Activated T-helper 1 cell treated with anti-CD3 and anti-CD28 coated beads, Interleukin-12 subunit alpha, Interleukin-12 subunit beta, Interleukin-2, Interleukin-4 antibody, amounts not matched to agents 30 ng/mL and 10 ng/mL and 1 ng/mL, durations not matched to agents 14 hours and 24 hours and 36 hours (primary cell): ENCODE results near the gene PSME1. TPM values are rescaled to one million over a fixed set of nuclear protein-coding genes. Genes with fewer than 3 reads are reported as not detected.
A peak's percentile ranks its signal among the peaks of the same experiment; 100 is the strongest.

Source experiments
- DNase-seq: peaks from one replicate; pipeline ENCODE4 v3.0.0; 2021; ENCODE audit warnings: low spot score
- H3K27ac Mint-ChIP-seq: one replicate; pipeline ENCODE4 v1.8.0; 2021; ENCODE audit warnings: mild to moderate bottlenecking, mixed read lengths
- H3K27me3 Mint-ChIP-seq: one replicate; pipeline ENCODE4 v1.8.0; 2022; ENCODE audit warnings: mild to moderate bottlenecking, moderate library complexity, mixed read lengths; ENCODE audit not compliant: insufficient read depth
- H3K36me3 Mint-ChIP-seq: one replicate; pipeline ENCODE4 v1.8.0; 2021; ENCODE audit warnings: low read depth, mixed read lengths
- H3K4me1 Mint-ChIP-seq: one replicate; pipeline ENCODE4 v1.8.0; 2021; ENCODE audit warnings: low read depth, mixed read lengths
- H3K4me3 Mint-ChIP-seq: one replicate; pipeline ENCODE4 v1.8.0; 2021; ENCODE audit warnings: mild to moderate bottlenecking, moderate library complexity, mixed read lengths
- H3K9me3 Mint-ChIP-seq: one replicate; pipeline ENCODE4 v1.8.0; 2021; ENCODE audit warnings: mixed read lengths
- intact Hi-C: fragments of 100-400 bp; cut with micrococcal nuclease; formaldehyde crosslinking; loops from one replicate; pipeline ENCODE4 v1.15.1; 2024
- total RNA-seq: library from RNA; stranded (reverse); gene quantifications from 2 replicates; pipeline ENCODE4 v1.2.3, GENCODE V29; 2022

PSME1 gene
- total RNA-seq, 1 donor from 2014 or later = 291 TPM

- Mint-ChIP-seq H3K36me3 (peaks cover 5% of the 10 kb centered on the region), H3K9me3 (no peaks in the 10 kb centered on the region), H3K27me3 (no peaks in the 10 kb centered on the region), H3K4me3 (no peak overlapping the region), H3K4me1 (peaks cover 35% of the 10 kb centered on the region), H3K27ac (no peak overlapping the region)
- no peak for DNase-seq
- intact Hi-C loops = loop anchor here (5.0 to 10.0 kb wide), 4 partner anchors 332 to 786 kb away; partner anchors contain the start of genes NGDN, PABPN1, SDR39U1 and THTPA
These were observed 25.5 kb upstream of the PSME1 start for GRCh38 chr14:24110523-24110922.

- Mint-ChIP-seq H3K36me3 (peaks cover 22% of the 10 kb centered on the region), H3K27ac (peak overlapping the region; percentile 98), H3K4me1 (peaks cover 42% of the 10 kb centered on the region), H3K4me3 (peak overlapping the region; percentile 99), H3K27me3 (no peaks in the 10 kb centered on the region), H3K9me3 (no peaks in the 10 kb centered on the region)
- intact Hi-C loops = loop anchor here (5.0 to 10.0 kb wide), 4 partner anchors 329 to 789 kb away; partner anchors contain the start of genes NGDN, PABPN1, SDR39U1 and THTPA
- DNase-seq = no peak
These were observed 22.6 kb upstream of the PSME1 start for GRCh38 chr14:24113379-24113800.

- no peaks in the 10 kb centered on the region for H3K9me3 Mint-ChIP-seq
- H3K36me3 Mint-ChIP-seq = peaks cover 26% of the 10 kb centered on the region
- peak overlapping the region; percentile 98 for H3K27ac Mint-ChIP-seq
- H3K27me3 Mint-ChIP-seq = no peaks in the 10 kb centered on the region
- DNase-seq = peak; percentile 76
- intact Hi-C loops = loop anchor here (1.0 to 10.0 kb wide), 13 partner anchors 20 to 789 kb away; partner anchors contain the start of genes CHMP4A, DHRS4L2, EMC9 and NGDN
- H3K4me3 Mint-ChIP-seq = peak overlapping the region; percentile 99
- H3K4me1 Mint-ChIP-seq = peaks cover 36% of the 10 kb centered on the region
These were observed 22.0 kb upstream of the PSME1 start for GRCh38 chr14:24113801-24114531.

GRCh38 chr14:24114532-24115421 lies 21.2 kb upstream of the PSME1 start, which contains the start of the genes DCAF11 and NRL:
Gene DCAF11, plus strand, starts transcription at chr14:24114777. Its CDS starts 818 bp downstream, at chr14:24115595.
Gene NRL, minus strand, starts transcription at chr14:24114949. Its CDS starts 32,101 bp downstream, at chr14:24082848.
- H3K27me3 Mint-ChIP-seq = no peaks in the 10 kb centered on the region
- H3K4me1 Mint-ChIP-seq = peaks cover 34% of the 10 kb centered on the region
- DNase-seq = peak; percentile 98
- intact Hi-C loops = loop anchor here (1.0 to 10.0 kb wide), 18 partner anchors 20 to 790 kb away; partner anchors contain the start of genes CHMP4A, DHRS1, DHRS4L2 and EMC9
- peaks cover 33% of the 10 kb centered on the region for H3K36me3 Mint-ChIP-seq
- peak within 1 kb of the TSS; percentile 98 for H3K27ac Mint-ChIP-seq
- H3K4me3 Mint-ChIP-seq = peak within 1 kb of the TSS; percentile 99
- no peaks in the 10 kb centered on the region for H3K9me3 Mint-ChIP-seq

GRCh38 chr14:24115422-24116127 lies 20.4 kb upstream of the PSME1 start:
- no peaks in the 10 kb centered on the region for H3K9me3 Mint-ChIP-seq
- peak overlapping the region; percentile 99 for H3K4me3 Mint-ChIP-seq
- peaks cover 34% of the 10 kb centered on the region for H3K4me1 Mint-ChIP-seq
- H3K27ac Mint-ChIP-seq = peak overlapping the region; percentile 98
- no peak for DNase-seq
- H3K36me3 Mint-ChIP-seq = peaks cover 33% of the 10 kb centered on the region
- intact Hi-C loops = loop anchor here (1.0 to 10.0 kb wide), 7 partner anchors 21 to 791 kb away; partner anchors contain the start of genes DHRS1, GMPR2, IPO4 and IRF9
- H3K27me3 Mint-ChIP-seq = no peaks in the 10 kb centered on the region

- Mint-ChIP-seq H3K27me3 (no peaks in the 10 kb centered on the region), H3K9me3 (no peaks in the 10 kb centered on the region), H3K4me1 (peaks cover 34% of the 10 kb centered on the region), H3K4me3 (peak overlapping the region; percentile 99), H3K27ac (peak overlapping the region; percentile 98), H3K36me3 (peaks cover 39% of the 10 kb centered on the region)
- DNase-seq = no peak
- intact Hi-C loops = loop anchor here (10.0 kb wide), 2 partner anchors 651 to 791 kb away; partner anchors contain the start of genes NGDN and PABPN1
These were observed 19.7 kb upstream of the PSME1 start for GRCh38 chr14:24116128-24116814.

- Mint-ChIP-seq H3K4me1 (peaks cover 34% of the 10 kb centered on the region), H3K27me3 (no peaks in the 10 kb centered on the region), H3K9me3 (no peaks in the 10 kb centered on the region), H3K27ac (no peak overlapping the region), H3K36me3 (peaks cover 42% of the 10 kb centered on the region), H3K4me3 (peak overlapping the region; percentile 99)
- intact Hi-C loops = loop anchor here (10.0 kb wide), 2 partner anchors 652 to 792 kb away; partner anchors contain the start of genes NGDN and PABPN1
- no peak for DNase-seq
These were observed 18.8 kb upstream of the PSME1 start for GRCh38 chr14:24117179-24117578.

- peaks cover 60% of the 10 kb centered on the region for H3K36me3 Mint-ChIP-seq
- no peak overlapping the region for H3K27ac Mint-ChIP-seq
- H3K4me3 Mint-ChIP-seq = no peak overlapping the region
- peaks cover 28% of the 10 kb centered on the region for H3K4me1 Mint-ChIP-seq
- H3K9me3 Mint-ChIP-seq = no peaks in the 10 kb centered on the region
- intact Hi-C loops = loop anchor here (10.0 kb wide), 2 partner anchors 655 to 795 kb away; partner anchors contain the start of genes NGDN and PABPN1
- no peaks in the 10 kb centered on the region for H3K27me3 Mint-ChIP-seq
- DNase-seq = no peak
These were observed 16.3 kb upstream of the PSME1 start for GRCh38 chr14:24119691-24120090.

- no peak overlapping the region for H3K4me3 Mint-ChIP-seq
These were observed 14.8 kb upstream of the PSME1 start for GRCh38 chr14:24121210-24121609.

GRCh38 chr14:24122416-24122815 lies 13.6 kb upstream of the PSME1 start:
- Mint-ChIP-seq H3K36me3 (peaks cover 53% of the 10 kb centered on the region), H3K27ac (no peak overlapping the region), H3K9me3 (no peaks in the 10 kb centered on the region), H3K27me3 (no peaks in the 10 kb centered on the region), H3K4me1 (peaks cover 7% of the 10 kb centered on the region), H3K4me3 (no peak overlapping the region)
- intact Hi-C loops = no loop called here
- DNase-seq = no peak

More at GRCh38 chr14:24121210-24121609, 14.8 kb upstream of the PSME1 start:
- Mint-ChIP-seq H3K36me3 (peaks cover 57% of the 10 kb centered on the region), H3K4me1 (peaks cover 16% of the 10 kb centered on the region), H3K9me3 (no peaks in the 10 kb centered on the region), H3K27me3 (no peaks in the 10 kb centered on the region), H3K27ac (no peak overlapping the region)
- DNase-seq = no peak
- intact Hi-C loops = no loop called here

GRCh38 chr14:24122898-24123297 lies 13.1 kb upstream of the PSME1 start:
- Mint-ChIP-seq H3K27me3 (no peaks in the 10 kb centered on the region), H3K4me1 (peaks cover 2% of the 10 kb centered on the region), H3K4me3 (no peak overlapping the region), H3K27ac (no peak overlapping the region), H3K36me3 (peaks cover 49% of the 10 kb centered on the region), H3K9me3 (no peaks in the 10 kb centered on the region)
- no peak for DNase-seq
- intact Hi-C loops = no loop called here
